ENCODE data around the gene APOH. TPM values are rescaled to one million over a fixed set of nuclear protein-coding genes. Genes with fewer than 3 reads are reported as not detected.
A peak's percentile ranks its signal among the peaks of the same experiment; 100 is the strongest.

The APOH gene
- total and polyA plus RNA-seq, 2 of the 13 experiments (the other 11 are each of a cell fraction or from before 2014, with no cell fraction given), result 4,846 to 5,748 TPM

- ATAC-seq (no peak), FAIRE-seq (no peak), DNase-seq (ENCODE audit: low spot score) (no peak)
- no peaks in the 10 kb centered on the region for H3K4me1 ChIP-seq (ENCODE audit: insufficient read depth, low read length)
- H3K4me2 ChIP-seq (ENCODE audit: low read depth, low read length), result no peak overlapping the region
- 70% methylated on average over 1 of the region's 1 CpG for WGBS (ENCODE audit: low lambda C conversion rate)
- no peak overlapping the region for H2AFZ ChIP-seq (ENCODE audit: low read length)
- POLR2A ChIA-PET, result no interaction called here
- CTCF ChIA-PET (ENCODE audit: low intra/inter-chr PET ratio, low total read pairs), result no interaction called here
- no peaks in the 10 kb centered on the region for H3K79me2 ChIP-seq (ENCODE audit: insufficient read depth, low read length)
- peaks cover 0 to 4% of the 10 kb centered on the region in 2 experiments; a peak in 1 of 5 replicates for H3K36me3 ChIP-seq (replicated peaks in 1 of 2; ENCODE audit: control insufficient read depth in 1 of 2, insufficient read depth in 2 of 2, low read length in 2 of 2)
- H3K27me3 ChIP-seq (ENCODE audit: control insufficient read depth in 1 of 2, insufficient read depth in 2 of 2, low read length in 2 of 2), result no peaks in the 10 kb centered on the region
- no peaks in the 10 kb centered on the region for H3K9me3 ChIP-seq (ENCODE audit: low read length)
- no peak overlapping the region for H3K27ac ChIP-seq (ENCODE audit: extremely low read length, insufficient read depth, low read length)
- intact Hi-C loops (cut with micrococcal nuclease; ENCODE audit: unreplicated experiment), result no loop called here
- no peak overlapping the region for H3K9ac ChIP-seq (ENCODE audit: insufficient read depth, low read depth, low read length)
- H4K20me1 ChIP-seq (ENCODE audit: insufficient read depth, low read length), result no peaks in the 10 kb centered on the region
- TF ChIP-seq, protein P1, sequence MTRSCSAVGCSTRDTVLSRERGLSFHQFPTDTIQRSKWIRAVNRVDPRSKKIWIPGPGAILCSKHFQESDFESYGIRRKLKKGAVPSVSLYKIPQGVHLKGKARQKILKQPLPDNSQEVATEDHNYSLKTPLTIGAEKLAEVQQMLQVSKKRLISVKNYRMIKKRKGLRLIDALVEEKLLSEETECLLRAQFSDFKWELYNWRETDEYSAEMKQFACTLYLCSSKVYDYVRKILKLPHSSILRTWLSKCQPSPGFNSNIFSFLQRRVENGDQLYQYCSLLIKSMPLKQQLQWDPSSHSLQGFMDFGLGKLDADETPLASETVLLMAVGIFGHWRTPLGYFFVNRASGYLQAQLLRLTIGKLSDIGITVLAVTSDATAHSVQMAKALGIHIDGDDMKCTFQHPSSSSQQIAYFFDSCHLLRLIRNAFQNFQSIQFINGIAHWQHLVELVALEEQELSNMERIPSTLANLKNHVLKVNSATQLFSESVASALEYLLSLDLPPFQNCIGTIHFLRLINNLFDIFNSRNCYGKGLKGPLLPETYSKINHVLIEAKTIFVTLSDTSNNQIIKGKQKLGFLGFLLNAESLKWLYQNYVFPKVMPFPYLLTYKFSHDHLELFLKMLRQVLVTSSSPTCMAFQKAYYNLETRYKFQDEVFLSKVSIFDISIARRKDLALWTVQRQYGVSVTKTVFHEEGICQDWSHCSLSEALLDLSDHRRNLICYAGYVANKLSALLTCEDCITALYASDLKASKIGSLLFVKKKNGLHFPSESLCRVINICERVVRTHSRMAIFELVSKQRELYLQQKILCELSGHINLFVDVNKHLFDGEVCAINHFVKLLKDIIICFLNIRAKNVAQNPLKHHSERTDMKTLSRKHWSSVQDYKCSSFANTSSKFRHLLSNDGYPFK (CRISPR knock-in tag; IDR thresholded peaks at IDR 0.05; ENCODE audit: borderline replicate concordance), result no peak
- BruUV-seq (replicated peaks), result no TSS peak
- H3K4me3 ChIP-seq (replicated peaks in 1 of 3; ENCODE audit: insufficient read depth in 1 of 3, low read depth in 2 of 3, low read length in 3 of 3), result no peak overlapping the region
- in situ Hi-C loops (cut with HindIII; ENCODE audit: extremely low pct_ligation_motif_present, low pct_unique_long_range_greater_than_20kb), result no loop called here
Measured at GRCh38 chr17:66184392-66184791, 44.8 kb downstream of the APOH start.

GRCh38 chr17:66183529-66183928 is 45.7 kb downstream of the APOH start:
- no peak overlapping the region for H2AFZ ChIP-seq (ENCODE audit: low read length)
- H3K4me2 ChIP-seq (ENCODE audit: low read depth, low read length), result no peak overlapping the region
- CTCF ChIA-PET (ENCODE audit: low intra/inter-chr PET ratio, low total read pairs), result no interaction called here
- no peak for DNase-seq (ENCODE audit: low spot score)
- intact Hi-C loops (cut with micrococcal nuclease; ENCODE audit: unreplicated experiment) (no loop called here), in situ Hi-C loops (cut with HindIII; ENCODE audit: extremely low pct_ligation_motif_present, low pct_unique_long_range_greater_than_20kb) (no loop called here)
- POLR2A ChIA-PET, result no interaction called here
- H3K4me1 ChIP-seq (ENCODE audit: insufficient read depth, low read length), result no peaks in the 10 kb centered on the region
- H3K36me3 ChIP-seq (replicated peaks in 1 of 2; ENCODE audit: control insufficient read depth in 1 of 2, insufficient read depth in 2 of 2, low read length in 2 of 2), result peaks cover 0 to 4% of the 10 kb centered on the region in 2 experiments; a peak in 1 of 5 replicates
- no peak for FAIRE-seq
- no peaks in the 10 kb centered on the region for H4K20me1 ChIP-seq (ENCODE audit: insufficient read depth, low read length)
- H3K27ac ChIP-seq (ENCODE audit: extremely low read length, insufficient read depth, low read length), result no peak overlapping the region
- TF ChIP-seq ATF7 (IDR thresholded peaks at IDR 0.05) (peak; percentile 90), ATF7 (CRISPR knock-in tag; IDR thresholded peaks at IDR 0.05) (no peak), CREB1 (IDR thresholded peaks at IDR 0.05) (peak; percentile 62; the same call in 1 of the 2 replicates), CREB1 (CRISPR knock-in tag; IDR thresholded peaks at IDR 0.05) (no peak), RARG (CRISPR knock-in tag; IDR thresholded peaks at IDR 0.05; ENCODE audit: low read depth) (no peak), TFE3 (CRISPR knock-in tag; IDR thresholded peaks at IDR 0.05) (no peak)
- H3K4me3 ChIP-seq (replicated peaks in 1 of 3; ENCODE audit: insufficient read depth in 1 of 3, low read depth in 2 of 3, low read length in 3 of 3), result no peak overlapping the region
- H3K79me2 ChIP-seq (ENCODE audit: insufficient read depth, low read length), result no peaks in the 10 kb centered on the region
- BruUV-seq (replicated peaks), result no TSS peak
- no peak for ATAC-seq
- no peaks in the 10 kb centered on the region for H3K9me3 ChIP-seq (ENCODE audit: low read length)
- no peaks in the 10 kb centered on the region for H3K27me3 ChIP-seq (ENCODE audit: control insufficient read depth in 1 of 2, insufficient read depth in 2 of 2, low read length in 2 of 2)
- H3K9ac ChIP-seq (ENCODE audit: insufficient read depth, low read depth, low read length), result no peak overlapping the region

Measured in HepG2 (cell line).